Activated CD4-positive, alpha-beta T cell treated with anti-CD3 and anti-CD28 coated beads, Interleukin-2, Interleukin-4, amounts not matched to agents 100 ng/mL and 50 ng/mL, durations not matched to agents 16 hours and 8 hours (primary cell): ENCODE measurements around the gene VTA1.

Experiments used
- DNase-seq: peaks from one replicate; pipeline ENCODE4 v3.0.0-alpha.2; 2020; ENCODE audit warnings: low spot score

The VTA1 gene

DNA sequence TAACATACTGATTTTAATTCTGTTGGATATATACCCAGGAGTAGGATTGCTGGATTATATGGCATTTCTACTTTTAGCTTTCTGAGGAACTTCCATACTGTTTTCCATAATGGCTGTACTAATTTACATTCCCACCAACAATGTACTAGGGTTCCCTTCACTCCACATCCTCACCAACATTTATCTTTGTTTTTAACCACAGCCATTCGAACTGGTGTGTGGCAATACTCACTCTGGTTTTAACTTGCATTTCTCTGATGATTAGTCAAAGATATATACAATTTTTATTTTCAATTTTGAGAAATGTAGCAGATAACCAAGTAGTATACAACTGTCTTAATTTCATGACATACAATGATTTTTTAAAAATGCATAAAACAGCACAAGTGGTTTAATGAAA lies 124.4 kb downstream of the VTA1 start:
- no peak for DNase-seq
